Small intestine (tissue), 7 donors: ENCODE measurements around the gene SDHB. TPM values are rescaled to one million over a fixed set of nuclear protein-coding genes. Genes with fewer than 3 reads are reported as not detected.

ENCODE experiments used
- DNase-seq, 2 donors: peaks; one replicate each; pipeline versions ENCODE4 v3.0.0 to v3.0.0-alpha.2; 2013
- FAIRE-seq: peaks from 2 replicates; lab custom pipeline; 2012; peaks lifted over from hg19 to GRCh38; lab: Jason Lieb, UNC
- H3K27ac ChIP-seq, 3 donors: one replicate each; pipeline ENCODE4 v1.5.1; 2013; ENCODE audit warnings: low read length in 2 of 3, mild to moderate bottlenecking in 2 of 3, control low read depth in 1 of 3, inconsistent platforms in 1 of 3, low read depth in 1 of 3, moderate library complexity in 1 of 3
- H3K27me3 ChIP-seq, 3 donors: one replicate each; pipeline ENCODE4 v1.6.1; 2013; ENCODE audit warnings: low read length in 3 of 3, inconsistent platforms in 1 of 3; ENCODE audit not compliant: control insufficient read depth in 3 of 3, insufficient read depth in 3 of 3
- H3K36me3 ChIP-seq, 3 donors: one replicate each; pipeline ENCODE4 v1.6.1; 2013; ENCODE audit warnings: low read length in 3 of 3, inconsistent platforms in 1 of 3, low read depth in 1 of 3, mild to moderate bottlenecking in 1 of 3, moderate library complexity in 1 of 3; ENCODE audit not compliant: control insufficient read depth in 3 of 3, insufficient read depth in 2 of 3
- H3K4me1 ChIP-seq, 3 donors: one replicate each; pipeline ENCODE4 v1.6.1; 2013; ENCODE audit warnings: low read length in 2 of 3, inconsistent platforms in 1 of 3, low read depth in 1 of 3, mild to moderate bottlenecking in 1 of 3, moderate library complexity in 1 of 3; ENCODE audit not compliant: control insufficient read depth in 3 of 3, insufficient read depth in 2 of 3
- H3K4me3 ChIP-seq, 3 donors: one replicate each; pipeline ENCODE4 v1.5.1; 2013; ENCODE audit warnings: low read length in 3 of 3, control low read depth in 1 of 3, inconsistent platforms in 1 of 3, low read depth in 1 of 3, mild to moderate bottlenecking in 1 of 3, moderate library complexity in 1 of 3
- H3K9me3 ChIP-seq, 2 donors: one replicate each; pipeline ENCODE4 v1.6.1; 2013; ENCODE audit warnings: low read depth in 1 of 2, low read length in 1 of 2; ENCODE audit not compliant: control insufficient read depth in 2 of 2, insufficient read depth in 1 of 2
- WGBS, 3 donors: extraction: QIAGEN DNeasy Blood & Tissue Kit; methylation state at CpG; one replicate each; pipeline ENCODE4 v1.1.7; 2013; 5-methylcytosine and 5-hydroxymethylcytosine counted together
- polyA plus RNA-seq, 4 donors: library from polyadenylated mRNA; stranded (reverse) in 3 of 4; unstranded in 1 of 4; fragments of 200-250 nt in 3 of 4; fragments of 120-200 nt in 1 of 4; gene quantifications; one replicate each; pipeline versions ENCODE4 v1.2.1 to v1.2.3, GENCODE V29; 2013
- donor health status: healthy with polysubstance abuse.
- donor health status: control.
- donor health status: control.
- donor health status: Bipolar disorder and iron deficiency.
- donor health status: healthy.

The SDHB gene
- polyA plus RNA-seq, 4 donors, result 145 to 380 (median 224) TPM

- no peak overlapping the region for H3K27ac ChIP-seq
- H3K36me3 ChIP-seq, result peaks cover 0 to 66% (median 2%) of the 10 kb centered on the region in 3 donors
- H3K4me3 ChIP-seq, result no peak overlapping the region
- no peak for FAIRE-seq
- no peak for DNase-seq
- H3K27me3 ChIP-seq, result no peaks in the 10 kb centered on the region
- WGBS, 3 donors, result 86 to 90% (median 90%) methylated on average over 14 of the region's 14 CpGs
- H3K4me1 ChIP-seq, result peaks cover 0 to 8% (median 2%) of the 10 kb centered on the region in 3 donors
- no peaks in the 10 kb centered on the region for H3K9me3 ChIP-seq
Observed at GRCh38 chr1:16969057-16969611, 84.7 kb downstream of the SDHB start.

Other genes with a start within 250 kb of the SDHB start
- gene RNU1-2, start 158.1 kb downstream of the SDHB start, polyA plus RNA-seq, result not detected
- gene CROCC, start 132.1 kb downstream of the SDHB start, polyA plus RNA-seq, result 10 to 100 TPM in 2 of 4 donors, 1 to 10 TPM in 2; 2.7 to 19.6 (median 10.2) TPM
- 100 to 1,000 TPM in 1 of 4 donors, 1 to 10 TPM in 2, not detected in 1; 2.4 to 125 (median 8.7) TPM for gene MFAP2, start 73.4 kb downstream of the SDHB start, polyA plus RNA-seq
- 10 to 100 TPM; 14.6 to 33.7 (median 17.4) TPM for gene ATP13A2, start 42.1 kb downstream of the SDHB start, polyA plus RNA-seq
- 10 to 100 TPM in 1 of 4 donors, under 1 TPM in 2, not detected in 1; 0.28 to 95.2 (median 0.54) TPM for gene PADI2, start 65.4 kb upstream of the SDHB start, polyA plus RNA-seq
- gene PADI1, start 151.1 kb upstream of the SDHB start, polyA plus RNA-seq, result under 1 TPM in 3 of 4 donors, not detected in 1; 0.01 to 0.27 (median 0.10) TPM
- under 1 TPM in 2 of 4 donors, not detected in 2; 0.01 to 0.04 TPM for gene PADI3, start 195.1 kb upstream of the SDHB start, polyA plus RNA-seq